ENCODE measurements around the gene INSRR. TPM values are rescaled to one million over a fixed set of nuclear protein-coding genes. Genes with fewer than 3 reads are reported as not detected.

Gene INSRR
- total RNA-seq, 1 donor from 2014 or later = 0.45 TPM

DNA sequence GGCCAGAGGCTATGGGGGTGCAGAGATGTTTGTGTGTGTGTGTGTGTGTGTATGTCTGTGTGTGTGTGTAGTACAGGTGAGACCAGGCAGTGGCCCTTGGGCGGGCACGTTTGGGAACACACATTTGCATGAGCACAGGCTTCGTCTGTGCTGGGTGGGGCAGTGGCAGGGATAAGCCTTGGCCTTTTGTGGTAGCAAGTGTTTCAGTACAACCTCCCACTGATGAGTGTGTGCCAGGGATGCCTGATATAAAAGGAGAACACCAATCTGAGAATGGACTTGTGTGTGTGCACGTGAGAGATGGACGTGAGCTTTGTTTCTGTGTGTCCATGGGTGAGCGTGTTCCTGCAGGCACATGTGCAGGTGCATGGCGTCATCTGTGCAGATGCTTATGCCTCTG lies 4.7 kb upstream of the INSRR start:
- Mint-ChIP-seq H3K27me3 (ENCODE audit: low read depth) (peaks cover 42% of the 10 kb centered on the region), H3K36me3 (no peaks in the 10 kb centered on the region), H3K4me1 (peaks cover 46% of the 10 kb centered on the region), H3K4me3 (no peak overlapping the region), H3K27ac (no peak overlapping the region), H3K9me3 (no peaks in the 10 kb centered on the region)
- TF ChIP-seq, protein P1, sequence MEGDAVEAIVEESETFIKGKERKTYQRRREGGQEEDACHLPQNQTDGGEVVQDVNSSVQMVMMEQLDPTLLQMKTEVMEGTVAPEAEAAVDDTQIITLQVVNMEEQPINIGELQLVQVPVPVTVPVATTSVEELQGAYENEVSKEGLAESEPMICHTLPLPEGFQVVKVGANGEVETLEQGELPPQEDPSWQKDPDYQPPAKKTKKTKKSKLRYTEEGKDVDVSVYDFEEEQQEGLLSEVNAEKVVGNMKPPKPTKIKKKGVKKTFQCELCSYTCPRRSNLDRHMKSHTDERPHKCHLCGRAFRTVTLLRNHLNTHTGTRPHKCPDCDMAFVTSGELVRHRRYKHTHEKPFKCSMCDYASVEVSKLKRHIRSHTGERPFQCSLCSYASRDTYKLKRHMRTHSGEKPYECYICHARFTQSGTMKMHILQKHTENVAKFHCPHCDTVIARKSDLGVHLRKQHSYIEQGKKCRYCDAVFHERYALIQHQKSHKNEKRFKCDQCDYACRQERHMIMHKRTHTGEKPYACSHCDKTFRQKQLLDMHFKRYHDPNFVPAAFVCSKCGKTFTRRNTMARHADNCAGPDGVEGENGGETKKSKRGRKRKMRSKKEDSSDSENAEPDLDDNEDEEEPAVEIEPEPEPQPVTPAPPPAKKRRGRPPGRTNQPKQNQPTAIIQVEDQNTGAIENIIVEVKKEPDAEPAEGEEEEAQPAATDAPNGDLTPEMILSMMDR (IDR thresholded peaks at IDR 0.05; ENCODE audit: unreplicated experiment) = no peak
- DNase-seq (ENCODE audit: low spot score in 2 of 2, unreplicated experiment in 2 of 2) = no peak

DNA sequence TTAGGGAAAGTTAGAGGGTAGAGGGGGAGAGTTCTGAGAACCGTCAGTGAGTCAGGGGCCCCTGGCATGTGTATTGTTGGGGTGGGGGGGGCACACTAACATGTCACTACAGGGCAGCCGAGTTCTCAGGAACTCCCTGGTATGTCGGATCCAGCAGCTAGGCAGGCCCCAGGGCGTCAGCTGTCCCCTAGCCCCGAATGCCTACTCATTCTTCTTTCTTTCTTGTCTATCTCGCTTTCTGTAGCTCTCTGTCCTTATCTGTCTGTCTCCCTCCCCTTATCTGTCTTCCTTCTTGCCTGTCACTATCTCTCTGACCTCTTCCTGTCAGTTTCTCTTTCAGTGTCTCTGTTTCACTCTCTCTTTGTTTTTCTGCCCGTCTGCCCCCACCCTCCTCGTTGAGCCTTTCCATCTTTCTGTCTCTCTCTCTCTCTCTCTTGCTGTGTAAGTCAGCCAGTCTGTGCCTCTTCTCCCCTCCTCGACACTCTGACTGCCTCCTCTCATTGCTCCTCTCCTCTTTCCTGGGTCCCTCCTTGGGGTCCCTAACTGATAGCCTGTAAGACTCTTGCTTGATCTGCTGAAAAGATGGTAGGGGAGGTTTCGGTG lies 4.2 kb upstream of the INSRR start:
- Mint-ChIP-seq H3K4me1 (peaks cover 50% of the 10 kb centered on the region), H3K4me3 (no peak overlapping the region), H3K9me3 (no peaks in the 10 kb centered on the region), H3K27ac (no peak overlapping the region), H3K27me3 (ENCODE audit: low read depth) (peaks cover 47% of the 10 kb centered on the region), H3K36me3 (no peaks in the 10 kb centered on the region)
- no peak for DNase-seq (ENCODE audit: low spot score in 2 of 2, unreplicated experiment in 2 of 2)
- TF ChIP-seq, protein P1 (IDR thresholded peaks at IDR 0.05; ENCODE audit: unreplicated experiment) = no peak

DNA sequence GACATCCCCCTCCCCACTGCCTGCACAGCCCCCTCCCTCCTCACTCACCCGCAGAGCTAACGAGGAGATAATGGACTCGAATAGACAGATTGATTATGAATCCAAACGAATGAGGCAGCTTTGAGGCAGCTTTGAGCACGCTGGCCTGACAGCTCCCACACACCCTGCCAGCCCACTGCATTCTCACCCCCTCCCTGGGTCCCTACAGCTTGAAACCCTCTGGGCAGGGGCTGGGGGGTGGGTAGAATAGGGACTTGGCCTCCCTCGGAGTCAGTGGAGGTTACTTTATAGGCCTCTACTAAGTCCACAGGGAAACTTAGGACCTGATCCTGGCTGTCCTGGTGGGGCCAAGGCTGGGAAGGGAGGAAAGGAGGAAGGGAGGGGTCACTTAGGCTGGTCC lies 3.7 kb upstream of the INSRR start:
- Mint-ChIP-seq H3K27ac (no peak overlapping the region), H3K27me3 (ENCODE audit: low read depth) (peaks cover 50% of the 10 kb centered on the region), H3K4me1 (peaks cover 50% of the 10 kb centered on the region), H3K4me3 (no peak overlapping the region), H3K9me3 (no peaks in the 10 kb centered on the region), H3K36me3 (no peaks in the 10 kb centered on the region)
- TF ChIP-seq, protein P1 (IDR thresholded peaks at IDR 0.05; ENCODE audit: unreplicated experiment) = no peak
- no peak for DNase-seq (ENCODE audit: low spot score in 2 of 2, unreplicated experiment in 2 of 2)

DNA sequence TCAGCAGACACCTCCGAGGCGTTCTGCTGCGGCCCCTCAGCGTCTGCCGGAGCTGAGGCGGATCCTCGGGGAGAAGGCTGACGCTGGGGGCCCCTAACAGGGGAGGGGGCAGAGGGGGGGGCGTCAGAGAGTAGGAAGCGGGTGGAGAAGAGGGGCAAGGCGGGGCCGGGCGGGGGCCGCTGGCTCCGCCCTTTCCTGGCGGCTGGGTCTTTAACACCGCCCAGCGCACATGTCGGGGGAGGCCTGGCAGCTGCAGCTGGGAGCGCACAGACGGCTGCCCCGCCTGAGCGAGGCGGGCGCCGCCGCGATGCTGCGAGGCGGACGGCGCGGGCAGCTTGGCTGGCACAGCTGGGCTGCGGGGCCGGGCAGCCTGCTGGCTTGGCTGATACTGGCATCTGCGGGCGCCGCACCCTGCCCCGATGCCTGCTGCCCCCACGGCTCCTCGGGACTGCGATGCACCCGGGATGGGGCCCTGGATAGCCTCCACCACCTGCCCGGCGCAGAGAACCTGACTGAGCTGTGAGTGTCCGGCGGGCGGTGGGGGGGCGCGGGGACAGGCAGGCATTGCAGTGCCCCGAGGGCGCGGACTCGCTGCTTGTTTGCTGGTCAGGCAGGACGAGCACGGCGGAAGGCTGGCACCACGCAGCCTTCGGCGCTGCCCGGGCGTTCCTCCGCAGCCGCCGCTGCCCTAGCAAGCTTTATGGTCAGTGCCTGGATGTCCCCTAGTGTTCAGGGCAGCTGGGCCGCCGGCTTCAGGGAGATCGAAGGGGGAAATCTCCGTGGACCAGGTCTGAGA lies 1.9 kb upstream of the INSRR start, which contains the start of gene NTRK1:
Gene NTRK1 (plus strand): TSS at position 238 of the 796 bp plus-strand sequence. CDS start 70 bp downstream, at position 308.
- Mint-ChIP-seq H3K36me3 (no peaks in the 10 kb centered on the region), H3K27me3 (ENCODE audit: low read depth) (peaks cover 65% of the 10 kb centered on the region), H3K27ac (no peak within 1 kb of the TSS), H3K4me1 (peaks cover 45% of the 10 kb centered on the region), H3K4me3 (peak within 1 kb of the TSS; percentile 59), H3K9me3 (no peaks in the 10 kb centered on the region)
- DNase-seq (ENCODE audit: low spot score in 2 of 2, unreplicated experiment in 2 of 2) = no peak
- TF ChIP-seq, protein P1 (IDR thresholded peaks at IDR 0.05; ENCODE audit: unreplicated experiment) = no peak

DNA sequence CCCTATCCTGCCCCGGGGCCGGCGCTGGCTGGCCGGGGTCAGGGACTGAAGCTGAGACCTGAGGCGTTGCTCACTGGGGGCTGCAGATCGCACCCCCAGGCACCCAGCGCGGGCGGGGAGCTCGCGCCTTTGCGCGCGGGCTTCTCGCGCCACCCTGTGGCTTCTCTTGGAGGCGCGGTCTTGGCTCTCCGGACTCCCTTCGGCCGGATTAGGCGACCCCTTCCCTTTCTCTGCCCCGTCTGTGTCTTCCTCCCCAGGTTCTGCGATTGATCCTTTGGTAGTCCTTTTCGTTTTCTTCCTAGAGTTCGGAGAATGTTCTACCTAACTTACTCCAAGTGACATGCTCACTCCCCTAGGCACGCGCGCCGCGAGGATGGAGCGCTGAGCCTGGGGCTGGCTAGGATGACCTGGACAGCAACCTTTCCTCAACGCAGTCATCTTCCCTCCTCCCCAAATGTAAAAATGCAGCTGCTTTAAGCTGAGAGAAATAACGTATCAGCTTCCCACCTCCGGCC lies 1.3 kb upstream of the INSRR start:
- Mint-ChIP-seq H3K36me3 (no peaks in the 10 kb centered on the region), H3K27me3 (ENCODE audit: low read depth) (peaks cover 66% of the 10 kb centered on the region), H3K9me3 (no peaks in the 10 kb centered on the region), H3K4me1 (peaks cover 42% of the 10 kb centered on the region), H3K27ac (no peak overlapping the region), H3K4me3 (peak overlapping the region; percentile 59)
- TF ChIP-seq, protein P1 (IDR thresholded peaks at IDR 0.05; ENCODE audit: unreplicated experiment) = peak; percentile 62
- DNase-seq (ENCODE audit: low spot score in 2 of 2, unreplicated experiment in 2 of 2) = peak in 1 of 2 experiments; percentile 61

All from mesothelial cell of epicardium (in vitro differentiated cells).